HG03066 (cell line): Measurements from ENCODE around the gene ATP6V0E1.
"Not testable (repeated sequence)": the region's sequence is repeated elsewhere in the genome, so short reads cannot be mapped to it uniquely, and the experiment has no call there.

Experiments
- ATAC-seq: cut with Tn5 transposase; IDR thresholded peaks from one replicate; pipeline ENCODE4 v1.9.1; 2021; ENCODE audit warnings: low read depth; ENCODE audit not compliant: unreplicated experiment

ATP6V0E1 gene

DNA sequence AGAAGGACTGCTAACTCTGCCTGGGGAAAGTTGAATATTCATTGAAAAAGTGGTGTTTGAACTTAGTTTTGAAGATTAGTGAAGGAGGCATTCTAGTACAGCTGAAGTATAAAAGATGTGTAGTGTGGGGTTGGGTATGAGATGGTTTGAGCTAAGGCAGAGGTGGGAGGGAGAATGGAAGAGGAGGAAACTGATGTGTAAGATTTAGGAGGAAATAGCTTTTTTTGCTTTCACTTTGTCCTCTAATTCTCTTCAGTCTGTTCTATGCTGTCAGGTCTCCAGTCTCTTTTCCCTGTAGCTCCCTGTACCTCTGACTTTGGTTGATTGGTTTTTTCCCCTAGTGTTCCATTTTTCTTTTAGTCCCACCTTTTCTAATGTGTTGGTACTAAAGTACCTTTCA, 81.6 kb downstream of the ATP6V0E1 start:
- no peak for ATAC-seq

DNA sequence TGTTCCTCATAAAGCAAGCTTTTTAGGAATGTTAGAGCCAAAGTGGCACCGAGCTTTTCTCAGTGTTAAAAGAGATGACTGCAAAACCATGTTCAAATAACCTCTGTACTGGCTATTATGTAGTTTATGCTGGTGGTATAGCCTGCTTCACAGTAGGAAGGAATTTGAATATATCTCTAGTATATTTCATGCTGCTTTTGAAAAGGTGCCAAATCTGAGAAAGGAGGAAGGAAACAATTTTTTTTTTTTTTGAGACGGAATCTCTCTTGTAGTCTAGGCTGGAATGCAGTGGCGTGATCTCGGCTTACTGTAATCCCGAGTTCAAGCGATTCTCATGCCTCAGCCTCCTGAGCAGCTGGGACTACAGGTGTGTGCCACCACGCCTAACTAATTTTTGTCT, 86.1 kb downstream of the ATP6V0E1 start:
- ATAC-seq = no peak

DNA sequence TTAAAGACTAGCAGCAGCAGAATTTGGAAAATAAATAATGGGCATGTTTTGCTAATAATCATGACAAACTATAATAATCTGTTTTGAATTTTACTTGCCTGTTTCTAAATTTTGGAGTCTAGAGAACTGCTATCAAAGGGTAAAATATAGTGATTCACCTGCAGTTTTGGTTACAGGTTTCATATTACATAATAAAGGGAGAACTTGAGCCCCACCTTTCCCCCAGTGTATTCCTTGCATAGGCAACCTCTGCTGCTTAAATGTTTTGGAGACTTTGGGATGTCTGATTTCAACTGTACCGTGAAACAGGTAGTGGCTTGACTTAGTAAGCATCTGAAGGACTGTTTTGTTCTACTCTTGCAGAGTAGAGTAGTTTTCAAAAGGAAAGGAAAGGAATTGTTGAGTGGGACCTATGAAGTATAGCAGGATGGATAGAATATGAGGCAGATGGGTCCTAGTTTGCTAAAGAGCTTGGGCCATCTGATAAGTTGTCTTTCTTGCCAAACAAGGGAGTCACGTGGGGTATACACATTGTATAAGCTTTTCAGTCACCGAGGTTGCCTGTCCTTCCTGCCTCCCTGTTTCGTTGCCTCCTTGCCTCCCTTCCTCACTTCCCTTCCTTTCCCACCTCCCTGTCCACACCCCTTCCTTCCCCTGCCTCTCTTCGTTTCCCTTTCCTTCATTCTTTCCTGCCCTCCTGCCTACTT, 91.7 kb downstream of the ATP6V0E1 start:
- no peak for ATAC-seq

DNA sequence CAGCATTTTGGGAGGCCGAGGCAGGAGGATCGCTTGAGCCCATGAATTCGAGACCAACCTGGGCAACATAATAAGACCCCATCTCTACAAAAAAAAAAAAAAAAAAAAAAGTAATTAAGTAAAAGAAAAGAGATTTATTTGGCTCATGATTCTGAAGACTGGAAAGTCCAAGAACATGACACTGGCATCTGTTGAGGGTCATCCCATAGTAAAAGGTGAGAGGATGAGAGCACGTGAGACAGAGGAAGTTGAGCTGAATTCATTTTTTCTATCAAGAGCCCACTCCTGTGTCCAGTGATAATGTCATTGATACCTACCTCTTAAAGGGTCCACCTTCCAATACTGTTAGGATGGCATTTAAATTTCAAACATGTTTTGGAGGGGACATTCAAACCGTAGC, 92.4 kb downstream of the ATP6V0E1 start:
- no peak for ATAC-seq

DNA sequence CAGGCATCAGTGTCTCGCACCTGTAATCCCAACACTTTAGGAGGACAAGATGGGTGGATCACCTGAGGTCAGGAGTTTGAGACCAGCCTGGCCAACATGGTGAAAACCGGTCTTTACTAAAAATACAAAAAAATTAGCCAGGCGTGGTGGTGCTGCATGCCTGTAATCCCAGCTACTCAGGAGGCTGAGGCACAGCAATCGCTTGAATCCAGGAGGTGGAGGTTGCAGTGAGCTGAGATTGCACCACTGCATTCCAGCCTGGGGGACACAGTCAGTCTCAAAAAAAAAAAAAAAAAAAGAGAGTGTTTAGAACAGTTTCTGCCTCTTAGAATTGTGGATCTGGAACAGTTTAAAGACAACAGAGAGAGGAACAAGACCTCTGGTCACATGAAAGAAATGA, 92.9 kb downstream of the ATP6V0E1 start:
- not testable (repeated sequence) for ATAC-seq

DNA sequence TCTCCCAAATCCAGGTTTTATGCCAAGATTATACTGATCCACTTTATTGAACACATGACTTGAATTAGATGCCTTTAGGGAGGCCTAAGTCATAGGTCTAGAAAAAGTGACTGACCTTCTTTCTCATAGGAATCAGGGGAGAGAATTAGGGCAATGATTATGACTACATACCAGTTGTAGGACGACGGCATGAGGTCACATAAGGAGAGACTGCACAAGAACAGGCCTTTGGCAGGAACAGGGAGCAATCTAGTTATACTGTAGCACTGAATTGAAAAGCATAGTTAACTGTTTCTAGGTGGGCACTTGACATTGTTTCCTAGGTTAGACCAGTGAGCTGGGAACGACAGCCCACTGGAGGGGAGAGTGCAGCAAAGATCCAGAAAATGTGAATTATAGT, 95.3 kb downstream of the ATP6V0E1 start:
- no peak for ATAC-seq
